Stimulated activated CD4-positive, alpha-beta T cell treated with anti-CD3 and anti-CD28 coated beads, Interleukin-1b, Interleukin-23, amount 100 ng/mL, for 24 hours (primary cell): ENCODE results near the gene CBFB.

Experiments
- DNase-seq, 4 experiments: peaks; one replicate each; pipeline ENCODE4 v3.0.0-alpha.2; 2020; ENCODE audit warnings: low read depth in 4 of 4, low spot score in 1 of 4

CBFB gene

GRCh38 chr16:67091906-67092566, 63.1 kb downstream of the CBFB start:
- DNase-seq: no peak

GRCh38 chr16:67093098-67093726, 64.3 kb downstream of the CBFB start:
- no peak for DNase-seq

- no peak for DNase-seq
Observed at GRCh38 chr16:67098599-67098998, 69.7 kb downstream of the CBFB start.

GRCh38 chr16:67100569-67101310, 71.8 kb downstream of the CBFB start:
- no peak for DNase-seq

GRCh38 chr16:67101311-67102082, 72.5 kb downstream of the CBFB start:
- DNase-seq: no peak

GRCh38 chr16:67104061-67104460, 75.1 kb downstream of the CBFB start:
- DNase-seq: no peak

- DNase-seq: no peak
Observed at GRCh38 chr16:67104845-67105244, 75.9 kb downstream of the CBFB start.

GRCh38 chr16:67105246-67105645, 76.3 kb downstream of the CBFB start:
- DNase-seq: no peak

GRCh38 chr16:67105881-67106280, 76.9 kb downstream of the CBFB start:
- DNase-seq: no peak

- no peak for DNase-seq
Observed at GRCh38 chr16:67108489-67108888, 79.5 kb downstream of the CBFB start.

GRCh38 chr16:67108931-67109406, 80.0 kb downstream of the CBFB start:
- DNase-seq: no peak

GRCh38 chr16:67109407-67110135, 80.6 kb downstream of the CBFB start, which contains the start of gene PHAF1:
PHAF1 (plus strand) TSS chr16:67109941; CDS start chr16:67110176, 235 bp downstream.
- DNase-seq: peak; percentile 90 to 98 (median 93)

GRCh38 chr16:67111951-67112444, 83.0 kb downstream of the CBFB start:
- DNase-seq: no peak

GRCh38 chr16:67112591-67113399, 83.8 kb downstream of the CBFB start:
- no peak for DNase-seq

GRCh38 chr16:67114793-67115192, 85.8 kb downstream of the CBFB start:
- no peak for DNase-seq

GRCh38 chr16:67115639-67116038, 86.7 kb downstream of the CBFB start:
- no peak for DNase-seq

- no peak for DNase-seq
Observed at GRCh38 chr16:67116388-67117311, 87.7 kb downstream of the CBFB start.

GRCh38 chr16:67117716-67118115, 88.8 kb downstream of the CBFB start:
- no peak for DNase-seq
